Measurements from ENCODE around the gene SRSF4. TPM values are rescaled to one million over a fixed set of nuclear protein-coding genes. Genes with fewer than 3 reads are reported as not detected.

The SRSF4 gene
- total RNA-seq, 6 donors from 2014 or later: 47.6 to 117 (median 74.0) TPM

DNA sequence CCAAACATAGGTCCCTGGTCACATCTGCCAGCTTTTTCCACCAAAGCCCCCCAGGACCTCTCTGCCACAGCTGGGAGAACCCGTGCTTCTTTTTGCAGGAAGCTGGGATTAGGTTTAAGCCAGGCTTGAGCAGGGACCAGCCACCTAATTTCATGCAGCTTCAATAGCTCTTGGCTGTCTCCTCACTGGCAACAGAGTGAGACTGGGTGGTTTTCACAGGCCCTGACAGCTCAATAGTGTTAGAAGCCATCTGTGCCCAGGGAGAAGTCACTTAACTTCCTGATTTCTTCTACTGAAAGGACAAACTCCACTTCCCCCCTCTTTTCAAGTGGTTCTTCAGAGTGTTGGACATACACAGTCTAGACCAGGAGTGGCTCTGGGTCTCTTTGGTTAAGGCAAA lies 20.4 kb upstream of the SRSF4 start:
- H3K9me3 ChIP-seq: no peaks in the 10 kb centered on the region
- ATAC-seq (ENCODE audit: low FRiP score in 2 of 2): peak; percentile 58 to 76
- WGBS, 2 donors: 60 to 83% methylated on average over 1 of the region's 1 CpG
- peaks cover 12 to 18% (median 13%) of the 10 kb centered on the region in 4 donors for H3K4me1 ChIP-seq
- peak overlapping the region; percentile 72 to 90 (median 80) for H3K27ac ChIP-seq
- no peak for TF ChIP-seq POLR2AphosphoS5 (IDR thresholded peaks at IDR 0.05)
- TF ChIP-seq EP300 (IDR thresholded peaks at IDR 0.05): no peak
- TF ChIP-seq POLR2A (IDR thresholded peaks at IDR 0.05): no peak
- no peak for TF ChIP-seq CTCF (IDR thresholded peaks at IDR 0.05)
- H3K36me3 ChIP-seq: peaks cover 0 to 65% (median 14%) of the 10 kb centered on the region in 4 donors
- no peaks in the 10 kb centered on the region for H3K27me3 ChIP-seq
- peak in 1 of 2 donors; percentile 32 for DNase-seq
- no peak overlapping the region for H3K4me3 ChIP-seq

GRCh38 chr1:29201595-29202051 lies 19.9 kb upstream of the SRSF4 start:
- ATAC-seq (ENCODE audit: low FRiP score in 2 of 2) (no peak), DNase-seq (no peak)
- H3K4me1 ChIP-seq: peaks cover 12 to 18% (median 13%) of the 10 kb centered on the region in 4 donors
- H3K9me3 ChIP-seq: no peaks in the 10 kb centered on the region
- TF ChIP-seq POLR2A (IDR thresholded peaks at IDR 0.05) (no peak), EP300 (IDR thresholded peaks at IDR 0.05) (no peak), CTCF (IDR thresholded peaks at IDR 0.05) (no peak), POLR2AphosphoS5 (IDR thresholded peaks at IDR 0.05) (no peak)
- no peak overlapping the region for H3K4me3 ChIP-seq
- H3K27me3 ChIP-seq: no peaks in the 10 kb centered on the region
- H3K27ac ChIP-seq: peak overlapping the region; percentile 72 to 90 (median 80)
- H3K36me3 ChIP-seq: peaks cover 0 to 67% (median 14%) of the 10 kb centered on the region in 4 donors
- WGBS, 2 donors: 85% methylated on average over 6 of the region's 6 CpGs

GRCh38 chr1:29200906-29201594 lies 19.4 kb upstream of the SRSF4 start:
- ATAC-seq (ENCODE audit: low FRiP score in 2 of 2): no peak
- peak overlapping the region in 3 of 4 donors; percentile 72 to 90 (median 80) for H3K27ac ChIP-seq

GRCh38 chr1:29197993-29198392 lies 16.3 kb upstream of the SRSF4 start:
- TF ChIP-seq POLR2AphosphoS5 (IDR thresholded peaks at IDR 0.05) (no peak), POLR2A (IDR thresholded peaks at IDR 0.05) (no peak), EP300 (IDR thresholded peaks at IDR 0.05) (no peak), CTCF (IDR thresholded peaks at IDR 0.05) (no peak)
- H3K27me3 ChIP-seq: no peaks in the 10 kb centered on the region
- peaks cover 0 to 67% (median 14%) of the 10 kb centered on the region in 4 donors for H3K36me3 ChIP-seq
- H3K4me3 ChIP-seq: no peak overlapping the region
- WGBS, 2 donors: 94 to 95% methylated on average over 8 to 12 of the region's 12 CpGs
- H3K27ac ChIP-seq: no peak overlapping the region
- DNase-seq: no peak
- peaks cover 12 to 18% (median 13%) of the 10 kb centered on the region in 4 donors for H3K4me1 ChIP-seq
- ATAC-seq (ENCODE audit: low FRiP score in 2 of 2): no peak
- no peaks in the 10 kb centered on the region for H3K9me3 ChIP-seq

More at GRCh38 chr1:29200906-29201594, 19.4 kb upstream of the SRSF4 start:
- no peaks in the 10 kb centered on the region for H3K9me3 ChIP-seq
- H3K36me3 ChIP-seq: peaks cover 0 to 65% (median 12%) of the 10 kb centered on the region in 4 donors
- no peak for TF ChIP-seq POLR2AphosphoS5 (IDR thresholded peaks at IDR 0.05)
- TF ChIP-seq POLR2A (IDR thresholded peaks at IDR 0.05): no peak
- TF ChIP-seq EP300 (IDR thresholded peaks at IDR 0.05): no peak
- TF ChIP-seq CTCF (IDR thresholded peaks at IDR 0.05): no peak
- H3K4me1 ChIP-seq: peaks cover 12 to 18% (median 13%) of the 10 kb centered on the region in 4 donors
- H3K27me3 ChIP-seq: no peaks in the 10 kb centered on the region
- DNase-seq: no peak
- no peak overlapping the region for H3K4me3 ChIP-seq
- 97% methylated on average over 5 of the region's 5 CpGs for WGBS, 2 donors

All from upper lobe of left lung (tissue), 6 donors.